GM23338 (cell line): Measurements from ENCODE around the gene SYT13.

Source experiments
- CREB1 ChIP-seq: fragments of 250-450 bp; sonication (Bioruptor Pico); IDR thresholded peaks from 2 replicates; pipeline ENCODE4 v1.5.0; 2020; ENCODE audit warnings: low read depth, mild to moderate bottlenecking, moderate library complexity
- EZH2 ChIP-seq: fragments of 200-600 bp; sonication (generic); IDR thresholded peaks from one replicate; pipeline ENCODE4 v1.8.0; 2017; ENCODE audit warnings: antibody characterized with exemption, mild to moderate bottlenecking, low read depth; ENCODE audit not compliant: unreplicated experiment
- EZH2phosphoT487 ChIP-seq: fragments of 200-600 bp; sonication (generic); IDR thresholded peaks from one replicate; pipeline ENCODE4 v1.8.1; 2018; ENCODE audit warnings: antibody characterized with exemption; ENCODE audit not compliant: unreplicated experiment
- JUNB ChIP-seq: IDR thresholded peaks from one replicate; pipeline ENCODE4 v1.6.1; 2016; ENCODE audit warnings: antibody characterized with exemption; ENCODE audit not compliant: unreplicated experiment
- POLR2AphosphoS5 ChIP-seq: IDR thresholded peaks from 2 replicates; pipeline ENCODE4 v1.6.1; 2016; ENCODE audit warnings: antibody characterized with exemption, low read depth
- TF ChIP-seq, protein P1 (sequence below), 2 experiments: fragments of 200-600 bp in 1 of 2; sonication (generic) in 1 of 2; conservative IDR thresholded peaks; 2 replicates each; pipeline versions ENCODE4 v1.5.1 to v1.6.1; 2016 to 2017; ENCODE audit warnings: antibody characterized with exemption in 2 of 2, low read depth in 2 of 2, mild to moderate bottlenecking in 2 of 2, moderate library complexity in 1 of 2
- TF ChIP-seq, protein P2 (sequence below): fragments of 250-450 bp; sonication (Bioruptor Pico); IDR thresholded peaks from 2 replicates; pipeline ENCODE4 v1.5.0; 2020; ENCODE audit warnings: mild to moderate bottlenecking, moderate library complexity
- TF ChIP-seq, protein P3 (sequence below): IDR thresholded peaks from one replicate; pipeline ENCODE4 v1.6.1; 2018; ENCODE audit warnings: antibody characterized with exemption; ENCODE audit not compliant: unreplicated experiment

DNA sequence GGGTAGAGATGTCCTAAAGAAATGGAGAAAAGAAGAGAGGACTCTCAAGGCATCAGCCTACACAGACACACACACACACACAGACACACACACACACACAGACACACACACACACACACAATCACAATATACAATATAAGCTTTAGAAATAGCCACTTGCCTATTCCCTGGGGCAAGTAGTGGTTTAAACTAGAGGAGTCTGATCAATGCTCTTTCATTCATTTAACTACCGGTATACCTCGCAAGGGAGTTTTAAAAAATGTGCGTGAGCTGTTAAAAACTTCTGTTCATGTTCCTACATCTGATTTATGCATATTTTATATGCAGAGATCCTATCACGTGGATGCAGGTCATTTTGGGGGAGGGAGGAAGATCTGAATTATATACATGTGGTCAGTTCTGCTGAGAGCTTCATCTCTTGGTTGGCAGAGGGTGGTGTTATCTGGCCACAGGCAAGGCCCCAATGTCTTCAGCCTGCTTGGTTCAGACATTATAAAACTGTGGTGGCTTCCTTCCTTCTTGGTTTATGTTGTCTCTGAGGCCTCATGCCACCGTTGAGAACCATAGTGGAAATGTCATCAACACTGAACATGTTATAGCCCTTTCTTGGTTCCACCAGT lies 56.6 kb downstream of the SYT13 start:
- no peak for TF ChIP-seq POLR2AphosphoS5
- TF ChIP-seq, protein P1, sequence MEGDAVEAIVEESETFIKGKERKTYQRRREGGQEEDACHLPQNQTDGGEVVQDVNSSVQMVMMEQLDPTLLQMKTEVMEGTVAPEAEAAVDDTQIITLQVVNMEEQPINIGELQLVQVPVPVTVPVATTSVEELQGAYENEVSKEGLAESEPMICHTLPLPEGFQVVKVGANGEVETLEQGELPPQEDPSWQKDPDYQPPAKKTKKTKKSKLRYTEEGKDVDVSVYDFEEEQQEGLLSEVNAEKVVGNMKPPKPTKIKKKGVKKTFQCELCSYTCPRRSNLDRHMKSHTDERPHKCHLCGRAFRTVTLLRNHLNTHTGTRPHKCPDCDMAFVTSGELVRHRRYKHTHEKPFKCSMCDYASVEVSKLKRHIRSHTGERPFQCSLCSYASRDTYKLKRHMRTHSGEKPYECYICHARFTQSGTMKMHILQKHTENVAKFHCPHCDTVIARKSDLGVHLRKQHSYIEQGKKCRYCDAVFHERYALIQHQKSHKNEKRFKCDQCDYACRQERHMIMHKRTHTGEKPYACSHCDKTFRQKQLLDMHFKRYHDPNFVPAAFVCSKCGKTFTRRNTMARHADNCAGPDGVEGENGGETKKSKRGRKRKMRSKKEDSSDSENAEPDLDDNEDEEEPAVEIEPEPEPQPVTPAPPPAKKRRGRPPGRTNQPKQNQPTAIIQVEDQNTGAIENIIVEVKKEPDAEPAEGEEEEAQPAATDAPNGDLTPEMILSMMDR (conservative IDR thresholded peaks at IDR 0.05; ENCODE audit: low read depth in 2 of 2), result no peak
- TF ChIP-seq CREB1 (CRISPR knock-in tag), result no peak
- TF ChIP-seq, protein P2, sequence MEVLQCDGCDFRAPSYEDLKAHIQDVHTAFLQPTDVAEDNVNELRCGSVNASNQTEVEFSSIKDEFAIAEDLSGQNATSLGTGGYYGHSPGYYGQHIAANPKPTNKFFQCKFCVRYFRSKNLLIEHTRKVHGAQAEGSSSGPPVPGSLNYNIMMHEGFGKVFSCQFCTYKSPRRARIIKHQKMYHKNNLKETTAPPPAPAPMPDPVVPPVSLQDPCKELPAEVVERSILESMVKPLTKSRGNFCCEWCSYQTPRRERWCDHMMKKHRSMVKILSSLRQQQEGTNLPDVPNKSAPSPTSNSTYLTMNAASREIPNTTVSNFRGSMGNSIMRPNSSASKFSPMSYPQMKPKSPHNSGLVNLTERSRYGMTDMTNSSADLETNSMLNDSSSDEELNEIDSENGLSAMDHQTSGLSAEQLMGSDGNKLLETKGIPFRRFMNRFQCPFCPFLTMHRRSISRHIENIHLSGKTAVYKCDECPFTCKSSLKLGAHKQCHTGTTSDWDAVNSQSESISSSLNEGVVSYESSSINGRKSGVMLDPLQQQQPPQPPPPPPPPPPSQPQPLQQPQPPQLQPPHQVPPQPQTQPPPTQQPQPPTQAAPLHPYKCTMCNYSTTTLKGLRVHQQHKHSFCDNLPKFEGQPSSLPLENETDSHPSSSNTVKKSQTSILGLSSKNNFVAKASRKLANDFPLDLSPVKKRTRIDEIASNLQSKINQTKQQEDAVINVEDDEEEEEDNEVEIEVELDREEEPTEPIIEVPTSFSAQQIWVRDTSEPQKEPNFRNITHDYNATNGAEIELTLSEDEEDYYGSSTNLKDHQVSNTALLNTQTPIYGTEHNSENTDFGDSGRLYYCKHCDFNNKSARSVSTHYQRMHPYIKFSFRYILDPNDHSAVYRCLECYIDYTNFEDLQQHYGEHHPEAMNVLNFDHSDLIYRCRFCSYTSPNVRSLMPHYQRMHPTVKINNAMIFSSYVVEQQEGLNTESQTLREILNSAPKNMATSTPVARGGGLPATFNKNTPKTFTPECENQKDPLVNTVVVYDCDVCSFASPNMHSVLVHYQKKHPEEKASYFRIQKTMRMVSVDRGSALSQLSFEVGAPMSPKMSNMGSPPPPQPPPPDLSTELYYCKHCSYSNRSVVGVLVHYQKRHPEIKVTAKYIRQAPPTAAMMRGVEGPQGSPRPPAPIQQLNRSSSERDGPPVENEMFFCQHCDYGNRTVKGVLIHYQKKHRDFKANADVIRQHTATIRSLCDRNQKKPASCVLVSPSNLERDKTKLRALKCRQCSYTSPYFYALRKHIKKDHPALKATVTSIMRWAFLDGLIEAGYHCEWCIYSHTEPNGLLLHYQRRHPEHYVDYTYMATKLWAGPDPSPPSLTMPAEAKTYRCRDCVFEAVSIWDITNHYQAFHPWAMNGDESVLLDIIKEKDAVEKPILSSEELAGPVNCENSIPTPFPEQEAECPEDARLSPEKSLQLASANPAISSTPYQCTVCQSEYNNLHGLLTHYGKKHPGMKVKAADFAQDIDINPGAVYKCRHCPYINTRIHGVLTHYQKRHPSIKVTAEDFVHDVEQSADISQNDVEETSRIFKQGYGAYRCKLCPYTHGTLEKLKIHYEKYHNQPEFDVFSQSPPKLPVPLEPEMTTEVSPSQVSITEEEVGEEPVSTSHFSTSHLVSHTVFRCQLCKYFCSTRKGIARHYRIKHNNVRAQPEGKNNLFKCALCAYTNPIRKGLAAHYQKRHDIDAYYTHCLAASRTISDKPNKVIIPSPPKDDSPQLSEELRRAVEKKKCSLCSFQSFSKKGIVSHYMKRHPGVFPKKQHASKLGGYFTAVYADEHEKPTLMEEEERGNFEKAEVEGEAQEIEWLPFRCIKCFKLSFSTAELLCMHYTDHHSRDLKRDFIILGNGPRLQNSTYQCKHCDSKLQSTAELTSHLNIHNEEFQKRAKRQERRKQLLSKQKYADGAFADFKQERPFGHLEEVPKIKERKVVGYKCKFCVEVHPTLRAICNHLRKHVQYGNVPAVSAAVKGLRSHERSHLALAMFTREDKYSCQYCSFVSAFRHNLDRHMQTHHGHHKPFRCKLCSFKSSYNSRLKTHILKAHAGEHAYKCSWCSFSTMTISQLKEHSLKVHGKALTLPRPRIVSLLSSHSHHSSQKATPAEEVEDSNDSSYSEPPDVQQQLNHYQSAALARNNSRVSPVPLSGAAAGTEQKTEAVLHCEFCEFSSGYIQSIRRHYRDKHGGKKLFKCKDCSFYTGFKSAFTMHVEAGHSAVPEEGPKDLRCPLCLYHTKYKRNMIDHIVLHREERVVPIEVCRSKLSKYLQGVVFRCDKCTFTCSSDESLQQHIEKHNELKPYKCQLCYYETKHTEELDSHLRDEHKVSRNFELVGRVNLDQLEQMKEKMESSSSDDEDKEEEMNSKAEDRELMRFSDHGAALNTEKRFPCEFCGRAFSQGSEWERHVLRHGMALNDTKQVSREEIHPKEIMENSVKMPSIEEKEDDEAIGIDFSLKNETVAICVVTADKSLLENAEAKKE (CRISPR knock-in tag), result no peak
- no peak for TF ChIP-seq EZH2
- TF ChIP-seq, protein P3, sequence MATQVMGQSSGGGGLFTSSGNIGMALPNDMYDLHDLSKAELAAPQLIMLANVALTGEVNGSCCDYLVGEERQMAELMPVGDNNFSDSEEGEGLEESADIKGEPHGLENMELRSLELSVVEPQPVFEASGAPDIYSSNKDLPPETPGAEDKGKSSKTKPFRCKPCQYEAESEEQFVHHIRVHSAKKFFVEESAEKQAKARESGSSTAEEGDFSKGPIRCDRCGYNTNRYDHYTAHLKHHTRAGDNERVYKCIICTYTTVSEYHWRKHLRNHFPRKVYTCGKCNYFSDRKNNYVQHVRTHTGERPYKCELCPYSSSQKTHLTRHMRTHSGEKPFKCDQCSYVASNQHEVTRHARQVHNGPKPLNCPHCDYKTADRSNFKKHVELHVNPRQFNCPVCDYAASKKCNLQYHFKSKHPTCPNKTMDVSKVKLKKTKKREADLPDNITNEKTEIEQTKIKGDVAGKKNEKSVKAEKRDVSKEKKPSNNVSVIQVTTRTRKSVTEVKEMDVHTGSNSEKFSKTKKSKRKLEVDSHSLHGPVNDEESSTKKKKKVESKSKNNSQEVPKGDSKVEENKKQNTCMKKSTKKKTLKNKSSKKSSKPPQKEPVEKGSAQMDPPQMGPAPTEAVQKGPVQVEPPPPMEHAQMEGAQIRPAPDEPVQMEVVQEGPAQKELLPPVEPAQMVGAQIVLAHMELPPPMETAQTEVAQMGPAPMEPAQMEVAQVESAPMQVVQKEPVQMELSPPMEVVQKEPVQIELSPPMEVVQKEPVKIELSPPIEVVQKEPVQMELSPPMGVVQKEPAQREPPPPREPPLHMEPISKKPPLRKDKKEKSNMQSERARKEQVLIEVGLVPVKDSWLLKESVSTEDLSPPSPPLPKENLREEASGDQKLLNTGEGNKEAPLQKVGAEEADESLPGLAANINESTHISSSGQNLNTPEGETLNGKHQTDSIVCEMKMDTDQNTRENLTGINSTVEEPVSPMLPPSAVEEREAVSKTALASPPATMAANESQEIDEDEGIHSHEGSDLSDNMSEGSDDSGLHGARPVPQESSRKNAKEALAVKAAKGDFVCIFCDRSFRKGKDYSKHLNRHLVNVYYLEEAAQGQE, result no peak
- TF ChIP-seq JUNB, result no peak
- no peak for TF ChIP-seq EZH2phosphoT487
